HG03095 (cell line): Measurements from ENCODE around the gene ATXN7L1.

ENCODE experiments used
- ATAC-seq: cut with Tn5 transposase; IDR thresholded peaks from one replicate; pipeline ENCODE4 v1.9.1; 2021; ENCODE audit warnings: moderate library complexity; ENCODE audit not compliant: unreplicated experiment

ATXN7L1 gene

DNA sequence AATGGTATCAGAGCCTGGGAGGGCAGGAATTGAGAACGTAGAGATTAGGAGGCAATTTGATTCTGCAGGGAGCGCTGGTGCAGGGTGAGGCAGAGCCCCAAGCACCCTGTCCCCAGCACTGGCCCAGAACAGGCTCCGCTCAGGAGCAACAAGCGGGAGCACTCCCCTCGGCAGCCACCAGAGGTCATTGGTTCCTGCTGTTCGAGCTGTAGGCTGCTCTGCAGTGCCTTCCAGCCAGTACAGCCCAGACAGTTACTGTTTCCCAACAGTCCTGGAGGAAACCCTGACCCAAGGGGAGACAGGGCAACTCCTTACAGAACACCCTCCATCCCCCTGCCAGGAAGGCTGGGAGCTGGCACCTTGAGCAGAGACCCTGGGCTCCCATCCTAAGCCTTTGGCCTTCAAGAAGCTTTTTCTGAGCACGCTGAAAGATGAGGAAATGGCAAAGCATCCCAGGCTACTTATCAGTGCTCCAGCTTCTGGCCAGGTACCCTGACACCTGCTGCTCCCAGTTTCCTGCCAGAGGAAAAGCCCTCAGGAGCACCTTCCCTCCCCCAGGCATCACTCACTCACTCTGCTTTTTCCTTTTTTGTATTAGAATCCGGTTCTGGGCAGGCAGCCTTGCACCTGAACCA lies 223.9 kb downstream of the ATXN7L1 start:
- peak; percentile 74 for ATAC-seq

GRCh38 chr7:105651798-105652197 lies 224.6 kb downstream of the ATXN7L1 start:
- ATAC-seq: no peak

GRCh38 chr7:105650382-105650970 lies 225.9 kb downstream of the ATXN7L1 start:
- no peak for ATAC-seq

DNA sequence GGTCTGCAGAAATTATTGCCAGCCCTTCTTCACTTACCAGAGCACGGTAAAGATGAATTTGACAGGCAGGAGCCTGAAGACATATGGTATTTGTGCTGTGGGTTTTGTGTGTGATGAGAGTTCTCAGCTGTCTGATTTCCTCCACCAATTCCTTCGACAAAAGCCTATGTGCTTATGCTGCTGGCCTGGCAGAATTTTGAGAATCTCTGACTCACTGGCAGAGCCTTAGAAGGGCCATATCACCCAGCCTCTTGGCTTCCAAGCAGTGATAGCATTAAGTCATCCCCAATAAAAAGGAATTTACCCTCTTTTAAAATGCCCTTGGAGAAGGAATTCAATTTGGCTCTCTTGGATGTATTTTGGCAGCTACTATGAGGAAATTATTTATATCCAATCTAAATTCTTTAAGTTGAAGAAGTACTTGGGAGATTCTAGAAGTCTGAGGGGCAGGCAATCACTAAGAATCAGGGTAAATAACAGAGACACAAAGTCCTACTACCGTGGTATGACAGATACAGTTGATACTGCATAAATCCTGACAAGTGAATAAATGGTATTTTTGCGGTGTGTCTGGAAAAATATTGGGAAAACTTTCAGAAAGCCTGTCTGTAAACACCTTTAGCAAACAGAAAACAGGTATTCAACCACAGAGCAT lies 226.5 kb downstream of the ATXN7L1 start:
- ATAC-seq: no peak

GRCh38 chr7:105648561-105649401 lies 227.6 kb downstream of the ATXN7L1 start:
- ATAC-seq: no peak

DNA sequence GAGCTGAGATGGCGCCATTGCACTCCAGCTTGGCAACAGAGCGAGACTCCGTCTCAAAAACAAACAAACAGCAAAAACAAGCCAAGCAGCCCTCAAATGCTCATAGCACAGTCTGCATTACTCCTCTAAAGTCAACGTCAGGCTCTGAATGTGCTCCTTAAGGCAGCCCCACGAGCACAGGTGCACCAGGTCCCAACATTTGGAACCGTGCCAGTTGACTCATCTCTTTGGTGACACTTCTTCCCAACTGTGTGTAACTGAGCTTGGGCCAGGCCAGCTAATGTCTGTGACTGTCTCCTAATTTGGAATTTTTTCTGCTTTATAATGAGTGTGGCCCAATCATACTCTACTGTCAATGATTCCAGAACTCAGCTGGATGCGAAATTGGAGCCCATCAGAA lies 228.8 kb downstream of the ATXN7L1 start:
- no peak for ATAC-seq

- ATAC-seq: no peak
Measured at GRCh38 chr7:105644937-105645336, 231.5 kb downstream of the ATXN7L1 start.

GRCh38 chr7:105643851-105644250 lies 232.5 kb downstream of the ATXN7L1 start:
- no peak for ATAC-seq

- no peak for ATAC-seq
Measured at GRCh38 chr7:105643384-105643783, 233.0 kb downstream of the ATXN7L1 start.

DNA sequence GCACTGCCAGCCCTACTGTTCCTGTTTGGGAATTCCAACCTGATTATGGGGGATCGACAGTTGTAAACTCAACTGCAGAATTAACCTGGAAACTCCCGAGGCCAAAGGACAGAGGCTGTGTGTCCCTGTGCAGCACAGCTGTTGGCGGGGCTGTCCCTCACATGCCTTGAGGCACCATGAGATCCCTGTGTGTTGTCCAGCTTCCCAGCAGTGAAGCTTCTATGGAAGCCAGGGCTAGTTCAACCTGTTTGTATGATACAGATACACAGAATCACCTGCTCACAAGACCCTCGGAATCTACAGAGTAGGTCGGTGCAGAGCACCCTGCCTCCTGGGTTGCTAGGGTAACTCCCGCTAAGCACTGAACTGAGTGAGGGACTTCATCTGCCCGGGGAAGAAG lies 234.1 kb downstream of the ATXN7L1 start:
- no peak for ATAC-seq

DNA sequence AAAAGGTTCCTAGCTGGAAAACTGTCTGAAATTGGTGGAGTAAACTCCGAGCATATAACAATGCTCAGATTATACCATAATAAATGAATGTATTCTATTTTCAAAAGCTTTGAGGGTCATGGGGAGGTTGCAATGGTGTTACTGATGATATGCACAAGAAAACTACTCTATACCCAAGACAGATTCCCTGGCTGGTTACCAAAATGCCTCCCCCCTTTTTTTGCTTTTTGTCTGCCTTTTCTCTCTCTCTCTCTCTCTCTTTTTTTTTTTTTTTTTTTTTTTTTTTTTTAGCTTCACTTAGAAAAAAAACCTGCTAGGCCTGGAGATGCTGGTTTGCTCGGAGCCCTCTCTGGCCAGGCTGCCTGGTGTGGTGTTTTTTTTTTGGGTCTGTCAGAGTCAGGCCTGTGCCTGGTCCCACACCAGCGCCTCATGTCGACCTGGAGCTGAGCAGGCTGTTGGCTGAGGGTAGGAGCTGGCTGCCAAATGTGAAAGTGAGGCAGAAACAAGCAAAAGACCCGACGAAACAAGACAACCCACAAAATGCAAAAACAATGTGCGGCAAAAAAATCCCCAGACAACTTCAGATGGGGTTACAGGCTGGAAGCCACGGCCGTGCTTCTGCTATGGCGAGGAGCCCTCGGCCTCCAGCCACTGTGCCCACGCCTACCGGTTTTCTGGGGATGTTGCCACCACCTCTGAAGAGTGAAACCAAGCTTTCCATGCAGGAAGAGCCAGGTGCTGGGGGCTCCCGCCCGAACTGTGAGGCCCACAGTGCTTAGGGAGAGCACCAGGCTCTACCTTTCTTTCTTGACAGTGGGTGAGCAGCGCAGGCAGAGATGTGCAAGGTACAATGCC lies 235.2 kb downstream of the ATXN7L1 start:
- no peak for ATAC-seq

- ATAC-seq: no peak
Measured at GRCh38 chr7:105639667-105640493, 236.5 kb downstream of the ATXN7L1 start.

DNA sequence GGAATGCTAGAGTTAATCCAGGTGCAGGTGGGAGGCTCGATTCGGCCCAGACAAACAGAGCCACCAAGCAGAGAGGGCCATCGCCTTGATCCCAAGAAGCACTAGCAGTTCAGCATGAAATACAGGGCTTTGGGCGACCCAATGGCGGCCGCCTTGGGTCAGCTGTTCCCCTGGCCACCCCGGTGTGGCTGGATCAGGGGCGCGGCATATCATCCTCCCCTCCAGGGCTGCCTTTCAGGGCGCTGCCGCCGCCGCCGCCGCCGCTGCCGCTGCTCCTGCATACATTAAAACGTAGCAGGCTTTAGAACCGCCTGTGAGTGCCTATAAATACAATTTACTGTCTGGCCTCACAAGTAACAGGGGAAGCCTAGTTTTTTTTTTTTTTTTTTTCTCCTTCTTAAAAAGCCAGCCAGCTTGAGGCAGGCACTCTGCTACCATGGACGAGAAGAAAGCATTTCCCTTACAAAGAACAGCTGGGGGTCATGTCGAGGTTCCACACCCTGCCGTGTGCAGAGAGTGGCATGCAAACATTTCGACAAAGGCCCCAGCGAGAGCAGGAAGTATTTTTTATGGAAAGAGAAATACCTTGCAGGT lies 237.4 kb downstream of the ATXN7L1 start:
- ATAC-seq: no peak

- no peak for ATAC-seq
Measured at GRCh38 chr7:105638334-105638733, 238.1 kb downstream of the ATXN7L1 start.

GRCh38 chr7:105637755-105638154 lies 238.6 kb downstream of the ATXN7L1 start:
- no peak for ATAC-seq

DNA sequence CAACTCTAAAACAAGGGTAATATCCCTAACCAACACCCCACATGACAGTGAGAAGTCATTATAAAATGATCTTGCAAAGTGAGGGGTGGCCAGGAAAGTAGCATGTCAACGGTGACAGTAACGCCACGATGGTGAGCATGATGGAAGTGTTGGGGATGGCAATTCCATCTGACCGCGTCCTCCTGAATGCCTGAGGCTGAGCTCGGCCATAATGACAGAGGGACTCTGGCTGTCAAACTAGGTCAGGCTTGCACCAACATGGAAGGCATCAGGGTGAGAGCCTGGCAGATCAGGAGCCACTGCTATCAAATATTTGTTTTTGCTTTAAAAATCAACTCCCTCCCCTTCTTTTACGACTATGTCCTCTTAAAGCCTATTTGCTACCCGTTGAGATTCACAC lies 239.4 kb downstream of the ATXN7L1 start:
- no peak for ATAC-seq

DNA sequence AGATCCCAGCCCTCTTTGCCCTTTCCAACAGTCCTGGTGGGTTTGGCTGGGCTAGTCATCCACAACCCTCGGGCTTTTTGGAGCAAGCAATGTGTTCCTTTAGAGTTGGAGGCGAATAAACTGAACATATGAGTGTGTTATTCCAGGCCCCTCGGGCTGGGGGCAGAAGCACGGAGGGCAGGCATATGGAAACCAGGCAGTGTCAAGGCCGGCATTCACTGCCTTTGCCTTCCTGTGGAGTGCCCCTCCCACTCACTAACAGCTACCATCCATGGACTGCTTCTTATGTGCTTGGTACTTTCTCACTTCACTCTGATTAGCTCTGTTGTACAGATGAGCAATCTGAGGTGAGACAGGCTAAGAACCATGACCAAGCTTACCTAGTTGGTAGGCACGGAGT lies 241.2 kb downstream of the ATXN7L1 start:
- ATAC-seq: no peak

DNA sequence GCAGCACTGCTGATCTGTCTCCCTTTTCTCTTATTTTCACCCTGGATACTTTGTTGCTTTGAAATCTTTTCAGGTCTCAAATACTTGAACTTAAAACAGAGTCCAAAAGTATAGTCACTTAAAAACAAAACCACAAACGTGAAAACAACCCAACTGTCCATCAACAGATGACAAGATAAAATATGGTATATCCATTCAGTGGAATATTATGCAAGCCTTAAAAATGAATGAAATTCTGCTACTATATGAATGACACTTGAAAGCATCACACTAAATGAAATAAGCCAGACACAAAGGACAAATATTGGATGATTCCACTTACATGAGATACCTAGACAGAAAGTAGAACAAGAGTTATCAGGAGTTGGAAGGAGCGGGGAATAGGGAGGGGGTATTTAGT lies 250.4 kb downstream of the ATXN7L1 start:
- ATAC-seq: no peak

DNA sequence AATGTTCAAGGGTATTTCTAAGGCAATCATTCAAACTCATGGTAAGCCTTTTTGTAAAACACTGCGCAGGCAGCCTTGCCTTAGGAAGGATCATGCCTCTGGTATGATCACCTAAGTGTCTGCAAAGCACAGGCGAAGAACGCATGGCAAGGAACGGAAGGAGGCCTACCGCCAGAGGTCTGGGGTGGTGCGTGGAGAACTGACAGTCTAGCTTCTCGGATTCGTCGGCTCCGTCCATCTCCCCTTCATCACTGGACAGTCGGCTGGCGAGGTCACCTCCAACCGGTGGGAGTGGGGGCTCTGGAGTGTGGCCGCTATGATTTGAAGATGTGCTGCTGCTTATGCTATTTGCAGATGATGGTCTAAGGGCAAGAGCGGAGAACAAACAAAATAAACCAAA lies 252.5 kb downstream of the ATXN7L1 start:
- no peak for ATAC-seq
